ENCODE data around the gene AZGP1. TPM values are rescaled to one million over a fixed set of nuclear protein-coding genes. Genes with fewer than 3 reads are reported as not detected.

Gene AZGP1
- total and polyA plus RNA-seq, 2 experiments from 2014 or later = 52.6 to 73.6 TPM

DNA sequence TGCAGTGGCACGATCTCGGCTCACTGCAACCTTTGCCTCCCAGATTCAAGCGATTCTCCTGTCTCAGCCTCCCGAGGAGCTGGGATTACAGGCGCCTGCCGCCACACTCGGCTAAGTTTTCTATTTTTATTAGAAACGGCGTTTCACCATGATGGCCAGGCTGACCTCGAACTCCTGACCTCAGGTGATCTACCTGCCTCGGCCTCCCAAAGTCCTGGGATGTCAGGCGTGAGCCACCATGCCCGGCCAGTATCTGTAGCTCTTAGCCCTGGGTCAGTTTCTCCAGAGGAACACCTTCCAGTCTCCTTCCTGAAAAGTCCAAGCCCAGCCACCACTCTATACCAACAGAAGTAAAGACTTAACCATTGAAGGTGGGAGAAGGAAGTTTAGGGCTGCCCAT lies 24.4 kb upstream of the AZGP1 start:
- no peaks in the 10 kb centered on the region for H3K27me3 ChIP-seq
- no peak overlapping the region for H3K4me2 ChIP-seq
- TF ChIP-seq CTCF (IDR thresholded peaks at IDR 0.05; ENCODE audit: poor library complexity) (no peak), EZH2phosphoT487 (IDR thresholded peaks at IDR 0.05; ENCODE audit: low read depth, severe bottlenecking, unreplicated experiment) (no peak), EZH2 (IDR thresholded peaks at IDR 0.05; ENCODE audit: borderline replicate concordance) (no peak)
- no peaks in the 10 kb centered on the region for H3K79me2 ChIP-seq
- H3K9me2 ChIP-seq (replicated peaks; ENCODE audit: insufficient read depth) = no peaks in the 10 kb centered on the region
- H3K9me3 ChIP-seq (ENCODE audit: low read depth) = no peaks in the 10 kb centered on the region
- peak overlapping the region; percentile 20 for H3K27ac ChIP-seq
- H3K36me3 ChIP-seq (replicated peaks; ENCODE audit: insufficient read depth, low read depth) = no peaks in the 10 kb centered on the region
- H2AFZ ChIP-seq = no peak overlapping the region
- no peak overlapping the region for H3K4me3 ChIP-seq
- WGBS (ENCODE audit: low lambda C conversion rate, missing lambda C conversion rate) = 90% methylated on average over 12 of the region's 13 CpGs
- H4K20me1 ChIP-seq (ENCODE audit: insufficient read depth, poor library complexity, severe bottlenecking) = no peaks in the 10 kb centered on the region
- DNase-seq (ENCODE audit: low spot score) = no peak
- H3K4me1 ChIP-seq (ENCODE audit: insufficient read depth) = peaks cover 30% of the 10 kb centered on the region

DNA sequence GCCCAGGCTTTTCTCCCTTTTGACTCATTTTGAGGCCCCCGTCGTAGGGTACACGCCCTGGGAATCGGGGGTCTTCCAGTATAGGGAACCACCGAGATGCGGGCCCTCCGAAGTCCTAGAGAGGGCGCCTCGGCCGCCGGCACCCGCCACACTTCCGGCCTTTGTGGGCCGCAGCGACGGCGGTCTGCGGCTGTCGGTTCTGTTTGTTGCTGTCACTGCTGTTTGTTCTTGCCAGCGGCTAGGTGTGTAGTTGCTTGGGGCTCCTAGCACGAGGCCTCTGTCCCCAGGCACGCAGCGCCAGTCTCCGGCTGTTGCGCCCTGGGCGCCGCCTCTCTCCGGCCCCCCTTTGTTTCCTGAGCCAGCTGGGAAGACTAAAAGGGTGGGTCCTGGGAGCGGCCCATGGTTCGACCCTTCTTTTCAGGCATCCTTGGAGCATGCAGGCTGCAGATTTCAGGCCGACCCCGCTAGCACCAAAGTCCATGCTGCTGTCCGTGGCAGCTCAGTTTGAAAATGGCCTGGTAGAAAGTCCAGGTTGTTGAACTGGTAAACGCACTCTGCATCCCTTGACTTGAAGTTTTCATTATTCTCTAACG lies 21.8 kb upstream of the AZGP1 start:
- DNase-seq (ENCODE audit: low spot score) = peak; percentile 59
- H3K36me3 ChIP-seq (replicated peaks; ENCODE audit: insufficient read depth, low read depth) = no peaks in the 10 kb centered on the region
- H4K20me1 ChIP-seq (ENCODE audit: insufficient read depth, poor library complexity, severe bottlenecking) = no peaks in the 10 kb centered on the region
- no peaks in the 10 kb centered on the region for H3K27me3 ChIP-seq
- 36% methylated on average over 34 of the region's 35 CpGs for WGBS (ENCODE audit: low lambda C conversion rate, missing lambda C conversion rate)
- H3K27ac ChIP-seq = peak overlapping the region; percentile 85
- peak overlapping the region; percentile 73 for H3K4me2 ChIP-seq
- no peaks in the 10 kb centered on the region for H3K79me2 ChIP-seq
- no peaks in the 10 kb centered on the region for H3K9me3 ChIP-seq (ENCODE audit: low read depth)
- TF ChIP-seq EZH2 (IDR thresholded peaks at IDR 0.05; ENCODE audit: borderline replicate concordance) (no peak), CTCF (IDR thresholded peaks at IDR 0.05; ENCODE audit: poor library complexity) (no peak), EZH2phosphoT487 (IDR thresholded peaks at IDR 0.05; ENCODE audit: low read depth, severe bottlenecking, unreplicated experiment) (no peak)
- H3K9me2 ChIP-seq (replicated peaks; ENCODE audit: insufficient read depth) = no peaks in the 10 kb centered on the region
- peaks cover 14% of the 10 kb centered on the region for H3K4me1 ChIP-seq (ENCODE audit: insufficient read depth)
- no peak overlapping the region for H3K4me3 ChIP-seq
- peak overlapping the region; percentile 85 for H2AFZ ChIP-seq

- peak overlapping the region; percentile 85 for H3K27ac ChIP-seq
- no peaks in the 10 kb centered on the region for H3K9me2 ChIP-seq (replicated peaks; ENCODE audit: insufficient read depth)
- TF ChIP-seq EZH2phosphoT487 (IDR thresholded peaks at IDR 0.05; ENCODE audit: low read depth, severe bottlenecking, unreplicated experiment) = no peak
- no peak for TF ChIP-seq CTCF (IDR thresholded peaks at IDR 0.05; ENCODE audit: poor library complexity)
- TF ChIP-seq EZH2 (IDR thresholded peaks at IDR 0.05; ENCODE audit: borderline replicate concordance) = no peak
- H4K20me1 ChIP-seq (ENCODE audit: insufficient read depth, poor library complexity, severe bottlenecking) = no peaks in the 10 kb centered on the region
- peaks cover 14% of the 10 kb centered on the region for H3K4me1 ChIP-seq (ENCODE audit: insufficient read depth)
- DNase-seq (ENCODE audit: low spot score) = no peak
- peak overlapping the region; percentile 73 for H3K4me2 ChIP-seq
- no peaks in the 10 kb centered on the region for H3K36me3 ChIP-seq (replicated peaks; ENCODE audit: insufficient read depth, low read depth)
- no peaks in the 10 kb centered on the region for H3K27me3 ChIP-seq
- WGBS (ENCODE audit: low lambda C conversion rate, missing lambda C conversion rate) = 85% methylated on average over 15 of the region's 15 CpGs
- no peaks in the 10 kb centered on the region for H3K79me2 ChIP-seq
- H3K9me3 ChIP-seq (ENCODE audit: low read depth) = no peaks in the 10 kb centered on the region
- peak overlapping the region; percentile 85 for H2AFZ ChIP-seq
- no peak overlapping the region for H3K4me3 ChIP-seq
Measured at GRCh38 chr7:99996755-99997544, 21.1 kb upstream of the AZGP1 start.
